ENCODE data around the gene PTPN4. TPM values are rescaled to one million over a fixed set of nuclear protein-coding genes. Genes with fewer than 3 reads are reported as not detected.

PTPN4 gene
- total RNA-seq, 1 donor from 2014 or later = 37.4 TPM

DNA sequence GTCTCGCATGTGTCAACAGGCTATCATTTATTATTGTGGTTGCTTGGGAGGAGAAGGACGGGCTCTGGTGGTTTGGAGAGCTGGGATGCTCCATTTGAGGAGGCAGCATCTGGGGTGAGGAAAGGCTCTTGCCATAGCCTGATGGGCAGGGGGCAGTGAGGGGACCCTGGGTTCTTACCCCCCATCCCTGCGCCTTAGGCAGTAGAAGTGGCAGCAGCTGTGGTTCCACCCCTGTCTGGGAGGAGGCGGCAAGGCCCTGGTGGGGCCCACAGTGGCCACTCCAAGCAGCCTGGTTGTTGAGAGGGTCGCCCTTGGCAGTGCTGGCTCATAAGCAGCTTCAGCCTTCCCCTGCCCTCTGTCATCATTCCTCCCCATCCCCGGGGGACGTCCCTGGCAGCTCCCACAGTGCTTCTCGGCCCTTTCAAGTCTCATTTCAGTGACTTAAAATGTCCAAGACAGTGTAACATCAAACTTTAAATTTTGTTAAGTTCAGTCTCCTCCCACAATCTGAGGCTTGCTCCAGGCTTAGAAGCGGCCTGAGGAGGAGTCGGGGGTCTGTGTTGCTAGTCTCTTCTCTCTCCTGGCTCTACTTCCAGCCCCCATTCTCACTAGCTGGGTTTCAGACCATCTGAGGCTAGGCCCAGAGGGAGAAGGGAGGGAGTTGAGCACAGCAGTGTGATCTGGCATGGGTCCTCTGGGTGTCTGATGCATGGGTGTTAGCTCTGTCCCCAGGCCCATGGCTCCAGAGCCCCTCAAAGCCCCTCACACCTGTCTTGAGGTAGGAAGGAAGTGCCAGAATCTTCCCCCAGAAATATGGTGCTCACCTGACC is 34.9 kb upstream of the PTPN4 start:
- H3K4me3 Mint-ChIP-seq = no peak overlapping the region
- peaks cover 6% of the 10 kb centered on the region for H3K4me1 Mint-ChIP-seq (ENCODE audit: unreplicated experiment)
- H3K36me3 Mint-ChIP-seq = no peaks in the 10 kb centered on the region
- no peak for DNase-seq (ENCODE audit: extremely low spot score, unreplicated experiment)
- H3K9me3 Mint-ChIP-seq = peaks cover 4% of the 10 kb centered on the region
- no peak overlapping the region for H3K27ac Mint-ChIP-seq
- H3K27me3 Mint-ChIP-seq = no peaks in the 10 kb centered on the region
- no peak for TF ChIP-seq CTCF (conservative IDR thresholded peaks at IDR 0.05)

GRCh38 chr2:119727493-119727892 is 32.2 kb upstream of the PTPN4 start:
- Mint-ChIP-seq H3K36me3 (no peaks in the 10 kb centered on the region), H3K4me3 (no peak overlapping the region), H3K27me3 (no peaks in the 10 kb centered on the region), H3K9me3 (peaks cover 3% of the 10 kb centered on the region), H3K4me1 (ENCODE audit: unreplicated experiment) (peaks cover 19% of the 10 kb centered on the region), H3K27ac (no peak overlapping the region)
- no peak for DNase-seq (ENCODE audit: extremely low spot score, unreplicated experiment)
- no peak for TF ChIP-seq CTCF (conservative IDR thresholded peaks at IDR 0.05)

GRCh38 chr2:119728421-119728820 is 31.3 kb upstream of the PTPN4 start:
- no peak overlapping the region for H3K27ac Mint-ChIP-seq

GRCh38 chr2:119730671-119731177 is 29.0 kb upstream of the PTPN4 start:
- no peak for TF ChIP-seq CTCF (conservative IDR thresholded peaks at IDR 0.05)
- DNase-seq (ENCODE audit: extremely low spot score, unreplicated experiment) = no peak
- peak overlapping the region; percentile 60 for H3K27ac Mint-ChIP-seq
- H3K4me1 Mint-ChIP-seq (ENCODE audit: unreplicated experiment) = peaks cover 29% of the 10 kb centered on the region
- H3K27me3 Mint-ChIP-seq = no peaks in the 10 kb centered on the region
- no peaks in the 10 kb centered on the region for H3K36me3 Mint-ChIP-seq
- H3K4me3 Mint-ChIP-seq = peak overlapping the region; percentile 52
- peaks cover 3% of the 10 kb centered on the region for H3K9me3 Mint-ChIP-seq

More at GRCh38 chr2:119728421-119728820, 31.3 kb upstream of the PTPN4 start:
- no peaks in the 10 kb centered on the region for H3K36me3 Mint-ChIP-seq
- TF ChIP-seq CTCF (conservative IDR thresholded peaks at IDR 0.05) = no peak
- peaks cover 3% of the 10 kb centered on the region for H3K9me3 Mint-ChIP-seq
- peaks cover 23% of the 10 kb centered on the region for H3K4me1 Mint-ChIP-seq (ENCODE audit: unreplicated experiment)
- no peak overlapping the region for H3K4me3 Mint-ChIP-seq
- H3K27me3 Mint-ChIP-seq = no peaks in the 10 kb centered on the region
- DNase-seq (ENCODE audit: extremely low spot score, unreplicated experiment) = no peak

- H3K4me1 Mint-ChIP-seq (ENCODE audit: unreplicated experiment) = peaks cover 37% of the 10 kb centered on the region
- H3K9me3 Mint-ChIP-seq = peaks cover 3% of the 10 kb centered on the region
- TF ChIP-seq CTCF (conservative IDR thresholded peaks at IDR 0.05) = no peak
- no peaks in the 10 kb centered on the region for H3K36me3 Mint-ChIP-seq
- H3K27me3 Mint-ChIP-seq = no peaks in the 10 kb centered on the region
- peak overlapping the region; percentile 33 for H3K27ac Mint-ChIP-seq
- no peak for DNase-seq (ENCODE audit: extremely low spot score, unreplicated experiment)
- no peak overlapping the region for H3K4me3 Mint-ChIP-seq
Measured at GRCh38 chr2:119731983-119732382, 27.7 kb upstream of the PTPN4 start.
